Adrenal gland (tissue), 12 donors: ENCODE results near the gene ZRANB3. TPM values are rescaled to one million over a fixed set of nuclear protein-coding genes. Genes with fewer than 3 reads are reported as not detected.
"Not testable (repeated sequence)": the region's sequence is repeated elsewhere in the genome, so short reads cannot be mapped to it uniquely, and the experiment has no call there.

ENCODE experiments used
- DNase-seq, 7 donors: peaks; one replicate each; pipeline ENCODE4 v3.0.0-alpha.2; 2019 to 2020
- H3K27ac ChIP-seq, 5 donors: fragments of 200-600 bp; sonication (generic) in 4 of 5; 1 replicate in 3 of 5; 2 replicates in 2 of 5; pipeline versions ENCODE4 v1.5.1 to v1.8.0; 2016 to 2020; ENCODE audit warnings: mild to moderate bottlenecking in 1 of 5
- H3K27me3 ChIP-seq: fragments of 200-600 bp; 2 replicates; pipeline ENCODE4 v1.8.0; 2021
- H3K36me3 ChIP-seq, 2 donors: fragments of 200-600 bp; replicated peaks in 1 of 2; 1 replicate in 1 of 2; 2 replicates in 1 of 2; pipeline versions ENCODE4 v1.5.1 to v1.8.0; 2018 to 2022
- H3K4me1 ChIP-seq, 2 donors: fragments of 200-600 bp; replicated peaks in 1 of 2; 1 replicate in 1 of 2; 2 replicates in 1 of 2; pipeline versions ENCODE4 v1.5.1 to v1.8.0; 2018 to 2021
- H3K4me3 ChIP-seq, 4 donors: fragments of 200-600 bp; sonication (generic) in 3 of 4; one replicate each; pipeline ENCODE4 v1.5.1; 2016 to 2018
- H3K9me3 ChIP-seq, 3 donors: fragments of 200-600 bp; sonication (generic) in 1 of 3; replicated peaks in 1 of 3; 1 replicate in 2 of 3; 2 replicates in 1 of 3; pipeline versions ENCODE4 v1.5.1 to v1.8.0; 2016 to 2021
- CTCF ChIP-seq, 6 experiments: fragments of 450-650 bp in 4 of 6; fragments of 200-600 bp in 2 of 6; sonication (generic) in 1 of 6; IDR thresholded peaks; 1 replicate in 5 of 6; 2 replicates in 1 of 6; pipeline versions ENCODE4 v1.5.1 to v1.8.0; 2016 to 2021; ENCODE audit warnings: antibody characterized with exemption in 6 of 6, mild to moderate bottlenecking in 2 of 6, moderate library complexity in 1 of 6
- POLR2A ChIP-seq, 2 donors: fragments of 450-650 bp; IDR thresholded peaks; one replicate each; pipeline ENCODE4 v1.6.1; 2017; ENCODE audit warnings: antibody characterized with exemption in 2 of 2, mild to moderate bottlenecking in 2 of 2, moderate library complexity in 1 of 2
- WGBS, 4 donors: extraction: QIAGEN DNeasy Blood & Tissue Kit in 2 of 4; methylation state at CpG; one replicate each; pipeline versions ENCODE4 v1.1.5 to v1.1.7; 2013 to 2017; 5-methylcytosine and 5-hydroxymethylcytosine counted together
- intact Hi-C, 2 donors: fragments of 100-400 bp; cut with DNase I; formaldehyde crosslinking; loops; one replicate each; pipeline versions ENCODE4 v1.14.1 to v1.15.0; 2022 to 2023
- polyA plus RNA-seq, 3 donors: library from polyadenylated mRNA; stranded (reverse); fragments of 200-250 nt in 2 of 3; fragments of 350-450 nt in 1 of 3; fragmentation: Illumina TruSeq in 1 of 3; extraction: RNeasy Lipid Tissue Mini Kit (QIAGEN cat#74804) in 1 of 3; gene quantifications; one replicate each; pipeline ENCODE4 v1.2.3, GENCODE V29; 2013 to 2014
- small RNA-seq, 2 donors: library from RNA; depleted of rRNA; stranded (forward); fragments of <200 nt; gene quantifications; one replicate each; pipeline ENCODE3, GENCODE V24; 2016
- total RNA-seq, 9 donors: library from RNA; depleted of rRNA in 4 of 9; stranded (reverse); fragments of >200 nt in 4 of 9; fragments of 120-200 nt in 1 of 9; fragmentation: NEBNext Ultra II Directional in 1 of 9; extraction: Animal tissue kit (Norgen Biotek cat#: 25700) in 1 of 9; gene quantifications; one replicate each; pipeline versions ENCODE4 v1.1.0 to v1.2.4, GENCODE V29; 2013 to 2023
- donor health status: healthy with polysubstance abuse.
- donor health status: Bipolar disorder and iron deficiency.
- donor health status: DM: yes; HTN: yes; CAD: no.
- donor health status: DM: no; HTN: no; CAD: no.
- donor health status: DM: no; HTN: no; CAD: no.
- donor health status: DM: yes; HTN: yes; CAD: no.

ZRANB3 gene
- total and polyA plus RNA-seq, 12 donors: 1.0 to 16.8 (median 9.0) TPM

- no peaks in the 10 kb centered on the region for H3K36me3 ChIP-seq
- intact Hi-C loops: no loop called here
These were observed 437.2 kb downstream of the ZRANB3 start for GRCh38 chr2:135093670-135094330.

DNA sequence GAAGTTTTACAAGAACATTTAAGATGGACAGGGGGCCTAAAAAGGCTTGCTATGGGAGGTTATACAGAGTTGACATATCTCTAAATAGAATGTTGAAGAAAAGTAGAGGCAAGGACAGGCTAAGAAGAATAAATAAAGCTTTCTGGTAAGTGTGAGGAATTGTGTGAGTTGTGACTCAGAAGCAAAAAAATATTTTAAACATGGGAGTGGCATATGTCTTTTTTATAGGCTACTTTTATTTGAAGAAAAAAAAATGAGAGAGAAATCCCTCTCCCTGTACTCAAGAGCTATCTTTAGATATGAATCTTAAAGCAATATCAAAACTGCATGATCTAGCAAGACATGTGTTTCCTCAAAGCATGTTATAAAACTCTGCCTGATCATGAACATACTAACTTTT lies 437.8 kb downstream of the ZRANB3 start:
- no peak for TF ChIP-seq POLR2A (IDR thresholded peaks at IDR 0.05)
- no peak for TF ChIP-seq CTCF (IDR thresholded peaks at IDR 0.05)
- H3K4me1 ChIP-seq: no peaks in the 10 kb centered on the region
- intact Hi-C loops: no loop called here
- DNase-seq: no peak
- no peaks in the 10 kb centered on the region for H3K27me3 ChIP-seq
- no peaks in the 10 kb centered on the region for H3K9me3 ChIP-seq
- H3K27ac ChIP-seq: no peak overlapping the region
- no peak overlapping the region for H3K4me3 ChIP-seq
- H3K36me3 ChIP-seq: no peaks in the 10 kb centered on the region

More at GRCh38 chr2:135093670-135094330, 437.2 kb downstream of the ZRANB3 start:
- Histone ChIP-seq H3K27me3 (no peaks in the 10 kb centered on the region), H3K9me3 (no peaks in the 10 kb centered on the region), H3K4me1 (no peaks in the 10 kb centered on the region), H3K4me3 (no peak overlapping the region), H3K27ac (no peak overlapping the region)
- WGBS, 4 donors: 94 to 99% (median 97%) methylated on average over 3 of the region's 3 CpGs
- TF ChIP-seq CTCF (IDR thresholded peaks at IDR 0.05): no peak
- DNase-seq: no peak

- Histone ChIP-seq H3K27ac (no peak overlapping the region), H3K4me1 (no peaks in the 10 kb centered on the region), H3K4me3 (no peak overlapping the region), H3K27me3 (no peaks in the 10 kb centered on the region), H3K36me3 (no peaks in the 10 kb centered on the region), H3K9me3 (no peaks in the 10 kb centered on the region)
- TF ChIP-seq POLR2A (IDR thresholded peaks at IDR 0.05) (no peak), CTCF (IDR thresholded peaks at IDR 0.05) (no peak)
- DNase-seq: no peak
- intact Hi-C loops: no loop called here
- WGBS, 4 donors: 94 to 98% (median 97%) methylated on average over 1 of the region's 1 CpG
These were observed 439.3 kb downstream of the ZRANB3 start for GRCh38 chr2:135091681-135092080.

DNA sequence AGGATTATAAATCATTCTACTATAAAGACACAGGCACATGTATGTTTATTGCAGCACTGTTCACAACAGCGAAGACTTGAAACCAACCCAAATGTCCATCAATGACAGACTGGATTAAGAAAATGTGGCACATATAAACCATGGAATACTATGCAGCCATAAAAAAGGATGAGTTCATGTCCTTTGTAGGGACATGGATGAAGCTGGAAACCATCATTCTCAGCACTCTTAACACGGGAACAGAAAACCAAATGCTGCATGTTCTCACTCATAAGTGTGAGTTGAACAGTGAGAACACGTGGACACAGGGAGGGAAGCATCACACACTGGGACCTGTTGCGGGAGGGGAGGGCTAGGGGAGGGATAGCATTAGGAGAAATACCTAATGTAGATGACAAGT lies 441.4 kb downstream of the ZRANB3 start:
- WGBS, 4 donors: 93 to 100% (median 99%) methylated on average over 4 of the region's 4 CpGs
- H3K36me3 ChIP-seq: not testable (repeated sequence)

More for the DNA sequence above, 441.4 kb downstream of the ZRANB3 start:
- H3K27ac ChIP-seq, H3K4me3 ChIP-seq, H3K27me3 ChIP-seq, H3K9me3 ChIP-seq, H3K4me1 ChIP-seq, intact Hi-C loops, DNase-seq: not testable (repeated sequence)

Small RNA genes lying within 50 kb of the gene (small RNA-seq; reads per million reads assigned to genes)
- 0.83 reads per million in 2 donors for gene SNORA40B

Other genes with a start within 250 kb of the ZRANB3 start
- gene R3HDM1, start 266 bp upstream of the ZRANB3 start, total RNA-seq: 10 to 100 TPM in 8 of 9 donors, 1 to 10 TPM in 1; 9.9 to 28.0 (median 23.4) TPM
- 10 to 100 TPM in 2 of 3 donors, 1 to 10 TPM in 1; 9.4 to 42.7 (median 13.4) TPM for gene R3HDM1, start 266 bp upstream of the ZRANB3 start, polyA plus RNA-seq
- 100 to 1,000 TPM in 5 of 9 donors, 10 to 100 TPM in 4; 50.0 to 135 (median 105) TPM for gene UBXN4, start 210.6 kb upstream of the ZRANB3 start, total RNA-seq
- gene UBXN4, start 210.6 kb upstream of the ZRANB3 start, polyA plus RNA-seq: 100 to 1,000 TPM in 1 of 3 donors, 10 to 100 TPM in 2; 51.5 to 145 (median 53.9) TPM